ENCODE results near the gene SORCS3. TPM values are rescaled to one million over a fixed set of nuclear protein-coding genes. Genes with fewer than 3 reads are reported as not detected.

SORCS3 gene
- polyA plus RNA-seq, 10 donors, result 0.07 to 0.66 (median 0.18) TPM; not detected in 2

DNA sequence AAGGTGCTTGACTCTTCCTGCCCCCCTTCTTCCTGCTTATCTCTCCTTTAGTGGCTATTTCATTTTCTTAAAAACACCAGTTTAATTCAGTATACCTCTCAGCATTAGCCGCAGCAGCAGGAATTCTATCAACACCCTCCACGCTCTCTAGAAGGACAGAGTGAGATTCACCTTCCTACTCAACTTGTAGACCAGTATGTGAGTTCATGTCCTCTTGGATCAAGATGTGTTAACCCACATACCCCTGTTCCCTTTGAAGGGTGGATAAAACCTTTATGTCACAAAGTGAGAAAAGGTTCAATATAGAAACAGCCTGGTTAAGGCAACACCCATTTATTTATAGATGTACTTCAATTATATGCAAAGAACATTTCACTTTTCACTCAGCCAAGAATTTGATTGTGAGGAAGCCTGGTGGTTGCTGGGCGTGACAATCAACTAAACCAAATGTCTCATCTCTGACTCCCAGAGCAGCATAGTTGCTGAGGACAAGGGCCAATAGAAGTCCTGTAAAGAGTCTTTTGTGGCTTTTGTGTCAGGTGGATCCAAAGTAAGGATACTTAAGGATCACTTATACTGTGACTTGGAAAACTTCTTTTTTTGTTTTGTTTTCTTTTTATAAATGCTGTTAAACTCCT is 617.1 kb downstream of the SORCS3 start:
- DNase-seq, result no peak

DNA sequence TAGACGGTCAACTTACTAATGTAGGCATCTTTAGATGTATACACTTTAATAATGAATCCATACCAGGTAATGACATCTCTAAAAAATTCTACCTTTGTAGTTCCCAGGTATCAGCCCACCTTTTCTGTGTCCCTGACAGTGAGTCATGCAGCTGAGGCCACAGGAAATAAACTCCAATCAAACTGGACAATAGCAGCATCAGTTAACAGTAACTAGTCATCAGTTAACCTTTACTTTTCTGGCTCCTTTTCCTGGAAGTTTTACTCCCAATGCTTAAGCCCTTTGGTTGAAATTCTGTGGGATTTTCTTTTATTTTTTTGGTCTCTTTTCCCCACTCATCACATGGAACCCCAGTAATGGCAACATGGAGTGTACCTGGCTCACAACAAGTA is 617.6 kb downstream of the SORCS3 start:
- no peak for DNase-seq

DNA sequence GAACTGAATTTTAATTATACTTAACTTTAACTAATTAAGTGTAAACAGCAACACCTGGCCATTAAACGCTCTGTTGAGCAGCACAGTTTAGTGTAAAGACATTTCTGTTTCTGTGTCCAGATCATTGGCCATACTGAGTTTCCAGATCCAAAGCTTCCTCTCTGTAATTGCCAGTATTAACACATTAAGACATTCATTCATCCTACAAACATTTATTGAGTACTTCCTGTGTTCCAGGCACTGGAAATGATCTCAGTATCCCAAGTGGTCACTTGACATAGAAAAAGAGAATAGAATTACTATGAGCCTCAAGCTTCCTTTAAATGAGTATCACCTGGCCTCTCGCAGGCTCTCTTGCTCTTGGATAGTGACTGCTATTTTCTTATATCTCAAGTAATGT is 618.1 kb downstream of the SORCS3 start:
- no peak for DNase-seq

DNA sequence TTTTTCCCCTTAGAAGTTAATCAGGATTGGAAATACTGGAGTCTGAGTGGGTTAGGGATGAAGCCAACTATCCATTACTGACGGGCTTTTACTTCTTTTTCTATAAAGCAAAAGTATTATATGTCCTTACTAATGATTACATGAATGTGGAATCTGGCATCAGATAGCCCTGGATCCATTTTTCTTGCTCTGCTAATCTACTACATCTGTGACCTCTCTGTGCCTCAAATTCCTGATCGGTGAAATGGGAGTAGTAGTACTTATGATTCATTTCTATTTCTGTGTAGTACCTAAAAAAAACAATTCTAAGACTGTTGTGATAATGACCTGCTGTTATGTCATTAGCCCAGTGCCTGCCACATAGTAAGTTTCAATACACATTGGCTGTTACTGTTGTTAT is 621.6 kb downstream of the SORCS3 start:
- DNase-seq, result peak in 1 of 3 donors; percentile 8

DNA sequence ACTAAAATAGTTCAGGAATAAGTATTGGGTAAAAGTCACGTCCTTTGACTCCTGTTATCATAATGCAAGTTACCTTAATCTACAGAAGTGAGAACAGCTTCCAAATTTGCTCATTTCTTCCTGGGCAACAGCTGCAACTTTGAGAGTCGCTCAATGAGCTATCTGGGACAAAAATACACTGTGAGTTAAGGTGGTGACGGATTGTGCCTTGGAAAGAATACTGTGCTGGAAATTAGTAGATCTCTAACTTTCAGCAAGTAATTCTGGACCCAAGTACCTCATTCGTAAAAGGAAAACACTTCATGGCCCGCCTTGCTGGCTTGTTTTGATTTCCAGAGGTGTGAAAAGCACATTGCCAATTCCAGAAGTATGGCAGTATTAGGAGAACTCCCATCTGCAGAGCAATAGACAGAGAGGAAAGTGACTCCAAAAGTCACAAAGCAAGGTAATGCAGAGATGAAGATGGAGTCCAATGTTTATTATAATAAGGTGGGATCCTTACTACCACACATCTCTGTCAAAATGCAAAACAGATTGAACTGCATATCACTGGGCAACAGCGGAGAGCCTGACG is 626.0 kb downstream of the SORCS3 start:
- no peak for DNase-seq

DNA sequence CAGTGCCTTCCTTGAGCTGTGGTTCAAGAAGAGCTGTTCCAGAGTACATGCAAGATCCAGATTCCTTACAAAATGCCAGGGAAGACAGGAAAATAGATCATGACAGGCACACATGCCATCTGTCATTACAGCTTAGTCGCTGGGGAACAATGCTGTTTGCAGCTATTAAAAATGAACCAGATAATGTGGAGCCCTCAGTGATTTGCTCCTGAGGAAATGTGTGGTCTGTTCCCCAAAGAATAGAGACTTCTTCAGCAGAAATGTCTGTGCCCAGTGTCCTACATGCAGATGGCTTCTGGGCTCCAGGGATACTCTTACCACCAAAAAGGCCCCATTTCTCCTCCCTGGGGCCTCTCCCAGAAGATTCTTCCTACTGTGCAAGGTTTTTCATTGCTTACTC is 627.9 kb downstream of the SORCS3 start:
- no peak for DNase-seq

DNA sequence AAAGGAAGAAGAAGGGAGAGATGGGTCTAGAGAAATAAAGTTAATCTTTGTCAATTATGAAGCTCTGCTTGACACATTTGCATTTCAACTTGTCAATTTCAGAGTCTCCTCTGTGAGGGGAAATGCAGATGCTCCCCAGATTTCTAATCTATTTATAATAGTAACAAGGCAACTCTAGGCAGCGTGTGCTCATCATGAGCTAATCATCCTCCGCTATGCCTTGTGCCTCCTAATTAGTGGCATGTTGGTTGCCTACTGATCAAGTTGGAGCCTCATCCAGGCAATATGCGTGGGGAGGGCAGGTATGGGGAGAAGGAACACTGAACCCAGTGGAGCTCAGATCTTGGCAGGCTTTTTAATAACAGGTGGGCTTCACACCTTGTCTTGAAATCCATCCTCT is 628.6 kb downstream of the SORCS3 start:
- no peak for DNase-seq

DNA sequence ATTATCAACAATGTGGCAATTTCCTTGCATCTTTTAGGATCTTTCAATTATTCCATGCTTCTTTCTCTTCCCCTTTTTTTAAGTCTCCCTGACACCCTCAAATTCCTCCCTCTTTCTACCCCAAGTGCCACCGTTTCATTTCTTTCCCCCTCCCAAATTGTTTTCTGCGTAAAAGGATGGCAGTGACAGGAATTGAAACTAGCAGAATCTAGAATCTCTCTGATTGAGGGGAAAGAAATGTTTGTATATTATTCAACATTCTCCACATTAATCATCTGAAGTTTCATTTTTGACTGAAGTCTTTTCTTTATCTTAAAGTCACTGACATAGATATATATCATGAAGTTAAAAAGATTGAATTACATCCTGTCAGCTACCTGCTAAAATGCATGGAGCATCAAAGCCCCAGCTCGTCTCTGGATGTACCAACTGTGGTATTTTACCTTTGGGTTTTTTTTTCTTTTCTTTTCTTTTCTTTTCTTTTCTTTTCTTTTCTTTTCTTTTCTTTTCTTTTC is 633.5 kb downstream of the SORCS3 start:
- no peak for DNase-seq

DNA sequence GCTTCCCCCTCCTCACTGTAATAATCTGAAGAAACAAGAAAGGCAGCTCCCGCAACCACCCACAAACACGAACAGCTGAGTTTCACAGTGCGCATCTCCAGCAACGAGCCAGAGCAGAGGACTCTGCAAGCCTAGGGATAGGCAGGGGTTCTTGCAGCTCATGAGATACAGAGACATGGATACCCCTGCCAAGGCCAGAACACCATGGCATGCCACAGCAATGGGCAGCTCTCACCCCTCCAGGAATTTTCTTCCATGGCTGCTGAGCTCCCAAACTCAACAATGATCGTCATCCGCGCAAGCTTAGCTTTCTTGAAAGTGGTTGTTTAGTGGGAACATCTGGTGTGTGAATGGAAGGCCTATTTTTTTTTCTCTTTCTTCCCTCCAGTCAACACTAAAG is 637.3 kb downstream of the SORCS3 start:
- DNase-seq, result no peak

DNA sequence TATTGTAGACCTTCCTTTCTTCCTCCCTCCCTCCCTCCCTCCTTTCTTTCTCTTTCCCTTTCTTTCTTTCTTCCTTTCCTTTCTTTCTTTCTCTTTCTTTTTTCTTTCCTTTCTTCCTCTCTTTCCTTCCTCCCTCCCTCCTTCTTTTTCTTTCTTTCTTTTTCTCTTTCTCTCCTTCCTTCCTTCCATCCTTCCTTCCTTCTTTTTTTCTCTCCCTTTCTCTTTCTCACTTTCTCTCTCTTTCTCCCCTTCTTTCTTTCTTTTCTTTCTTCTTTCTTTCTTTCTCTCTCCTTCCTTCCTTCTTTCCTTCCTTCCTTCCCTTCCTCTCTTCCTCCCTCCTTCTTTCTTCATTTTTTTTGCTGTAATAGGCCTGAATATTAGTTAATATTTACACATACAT is 638.0 kb downstream of the SORCS3 start:
- DNase-seq, result no peak

DNA sequence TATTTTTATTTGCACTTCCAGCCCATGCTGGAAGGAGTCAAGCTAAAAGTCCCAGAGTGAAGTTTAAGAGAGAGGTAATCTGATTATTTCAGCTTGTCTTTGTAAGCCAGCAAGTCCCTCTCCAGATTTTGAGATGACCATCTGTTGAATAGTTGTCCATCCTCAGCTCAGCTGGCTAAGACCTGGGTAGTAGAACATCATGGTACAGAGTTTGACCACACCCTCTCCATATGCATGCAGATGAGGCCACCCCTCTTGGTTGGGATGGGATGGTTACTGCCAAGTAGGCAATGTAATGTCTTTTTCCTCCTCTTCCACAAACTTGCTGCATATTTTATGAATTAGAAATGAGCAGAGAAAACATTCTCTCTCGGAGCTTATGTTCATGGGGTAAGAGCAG is 639.8 kb downstream of the SORCS3 start:
- peak in 1 of 3 donors; percentile 20 for DNase-seq

DNA sequence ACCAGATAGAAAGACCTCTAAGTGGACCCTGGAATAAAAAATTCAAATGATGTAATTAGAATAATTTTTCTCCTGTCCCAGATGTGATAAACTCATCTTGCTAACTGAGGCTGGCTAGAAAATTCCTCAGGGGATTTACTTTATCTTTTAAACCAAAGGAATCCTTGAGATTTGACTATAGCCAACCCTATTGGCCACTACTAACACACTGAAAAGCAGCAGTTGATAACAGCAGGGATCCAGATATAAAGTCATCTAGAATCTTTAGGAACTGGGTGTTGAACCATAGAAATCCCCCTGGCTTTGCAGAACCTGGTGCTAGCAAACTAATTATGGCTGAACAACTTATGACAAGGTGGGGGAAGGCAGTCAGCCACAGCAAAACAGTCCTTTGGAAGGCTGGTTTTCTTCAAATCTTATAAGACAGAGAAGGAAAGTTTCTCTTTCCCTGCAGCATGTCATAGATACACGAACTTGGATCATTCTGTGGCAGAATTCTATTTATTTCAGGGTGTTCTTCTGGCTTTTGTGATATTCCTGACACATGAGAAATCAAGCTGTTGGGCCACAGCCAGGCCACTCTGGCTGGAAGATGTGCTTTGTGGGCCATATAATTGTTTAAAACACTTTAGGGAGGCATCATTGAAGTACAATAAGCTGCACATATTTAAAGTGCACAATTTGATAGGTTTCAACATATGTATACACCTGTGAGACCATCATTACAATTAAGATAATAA is 643.6 kb downstream of the SORCS3 start:
- peak in 1 of 3 donors; percentile 33 for DNase-seq

DNA sequence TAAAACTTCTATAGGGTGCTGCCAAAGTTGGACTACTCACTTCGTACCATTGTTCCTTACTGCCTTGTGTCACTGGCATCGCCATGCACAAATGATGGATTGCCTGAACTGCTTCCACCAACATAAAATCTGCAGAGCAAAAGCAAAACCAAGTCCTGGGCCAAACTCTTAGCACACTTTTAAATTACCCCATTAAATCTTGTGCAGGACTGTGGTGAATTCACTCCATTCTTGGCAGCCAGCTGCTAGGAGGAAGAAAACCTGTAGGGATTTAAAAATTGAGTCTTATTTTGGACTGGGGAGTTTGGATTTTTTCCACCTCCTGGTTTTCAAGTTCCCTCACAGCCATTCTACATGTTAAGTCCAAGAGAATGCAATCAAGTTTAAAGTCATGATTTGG is 646.9 kb downstream of the SORCS3 start:
- DNase-seq, result peak in 2 of 3 donors; percentile 17 to 66

DNA sequence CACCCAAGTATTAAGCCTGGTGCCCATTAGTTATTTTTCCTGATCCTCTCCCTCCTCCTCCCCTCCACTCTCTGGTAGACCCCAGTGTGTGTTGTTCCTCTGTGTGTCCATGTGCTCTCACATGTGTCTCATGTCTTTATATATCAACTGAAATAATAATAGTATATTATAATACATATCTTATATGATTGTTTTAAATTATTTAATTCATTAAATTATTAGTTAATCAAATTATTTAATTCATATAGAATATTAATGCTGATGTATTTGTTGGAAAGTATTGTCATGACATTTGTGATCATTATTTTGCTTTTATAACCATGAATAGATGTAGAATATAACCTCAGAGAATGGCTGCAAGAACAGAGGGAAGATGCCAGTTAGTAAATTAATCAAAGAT is 647.5 kb downstream of the SORCS3 start:
- no peak for DNase-seq

DNA sequence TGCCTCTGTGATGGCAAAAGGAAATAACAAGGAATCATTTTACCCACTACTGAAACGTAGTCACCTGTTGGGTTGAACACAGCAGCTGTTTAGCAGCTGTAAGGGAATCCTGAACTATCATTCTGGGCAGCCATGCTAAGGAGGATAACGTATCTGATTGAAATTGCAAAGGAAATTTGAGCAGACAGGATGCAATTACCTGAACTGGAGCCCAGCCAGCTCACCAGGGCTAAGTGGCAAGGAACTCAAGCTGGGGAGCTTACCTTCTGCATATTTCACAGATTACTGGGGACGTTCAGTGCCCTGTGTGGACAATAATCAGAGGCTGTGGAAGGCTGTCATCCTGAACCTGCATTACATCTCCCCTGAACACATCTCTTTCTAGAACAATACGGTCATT is 650.5 kb downstream of the SORCS3 start:
- no peak for DNase-seq

DNA sequence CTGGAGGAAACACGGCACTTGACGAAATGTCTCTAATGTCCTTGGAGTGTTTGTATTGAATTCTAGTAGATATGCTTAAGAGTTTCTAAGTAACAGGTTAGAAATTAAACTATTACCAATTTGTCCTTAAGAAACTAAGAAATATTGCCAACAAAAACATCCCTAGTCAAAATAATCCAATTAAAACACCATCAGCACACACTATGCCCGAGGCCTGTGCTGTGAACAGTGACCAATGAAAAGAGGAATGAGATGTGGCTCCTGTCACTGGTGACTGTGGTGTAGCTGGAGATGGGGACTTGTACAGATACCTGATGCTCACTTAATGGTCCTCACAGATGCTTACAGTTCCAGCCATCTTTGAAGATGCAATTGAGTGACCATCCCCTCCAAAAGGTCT is 651.1 kb downstream of the SORCS3 start:
- no peak for DNase-seq
